DOHH2 (cell line): ENCODE measurements around the gene FAM78B.

ENCODE experiments used
- CTCF ChIP-seq: fragments of 200-600 bp; sonication (generic); IDR thresholded peaks from one replicate; pipeline ENCODE4 v1.5.1; 2014; ENCODE audit warnings: antibody characterized with exemption, mild to moderate bottlenecking, low read depth, low read length; ENCODE audit not compliant: poor library complexity, severe bottlenecking
- EZH2phosphoT487 ChIP-seq: fragments of 200-600 bp; sonication (generic); IDR thresholded peaks from 2 replicates; pipeline ENCODE4 v1.6.1; 2017; ENCODE audit warnings: borderline replicate concordance, mild to moderate bottlenecking, antibody characterized with exemption, low read length, moderate library complexity, mixed read lengths

GRCh38 chr1:166136699-166137401, 30.0 kb downstream of the FAM78B start:
- no peak for TF ChIP-seq CTCF
- TF ChIP-seq EZH2phosphoT487, result no peak
